ENCODE measurements around the gene PRPH.

PRPH gene

GRCh38 chr12:49327887-49328286 is 32.9 kb downstream of the PRPH start:
- no peak for TF ChIP-seq CTCF (IDR thresholded peaks at IDR 0.05)

- TF ChIP-seq CTCF (IDR thresholded peaks at IDR 0.05), result no peak
These were observed 33.9 kb downstream of the PRPH start for GRCh38 chr12:49328816-49329215.

- TF ChIP-seq CTCF (IDR thresholded peaks at IDR 0.05), result no peak
These were observed 35.2 kb downstream of the PRPH start for GRCh38 chr12:49330032-49330619.

- no peak for TF ChIP-seq CTCF (IDR thresholded peaks at IDR 0.05)
These were observed 35.9 kb downstream of the PRPH start for GRCh38 chr12:49330631-49331379.

GRCh38 chr12:49331380-49332222 is 36.7 kb downstream of the PRPH start:
- peak; percentile 83 for TF ChIP-seq CTCF (IDR thresholded peaks at IDR 0.05)

- TF ChIP-seq CTCF (IDR thresholded peaks at IDR 0.05), result no peak
These were observed 37.5 kb downstream of the PRPH start for GRCh38 chr12:49332441-49332861.

- TF ChIP-seq CTCF (IDR thresholded peaks at IDR 0.05), result no peak
These were observed 38.0 kb downstream of the PRPH start for GRCh38 chr12:49332891-49333371.
